OCI-LY1 (cell line): Measurements from ENCODE around the gene ANTXR1.

Experiments
- H2AFZ ChIP-seq: fragments of 200-600 bp; sonication (generic), shearing (Covaris generic); 2 replicates; pipeline ENCODE4 v1.6.0; 2014; ENCODE audit warnings: antibody characterized with exemption, mild to moderate bottlenecking, low read length
- H3F3A ChIP-seq: fragments of 200-600 bp; sonication (generic), shearing (Covaris generic); 2 replicates; pipeline ENCODE4 v1.6.0; 2014; ENCODE audit warnings: mild to moderate bottlenecking, antibody characterized with exemption, low read length, moderate library complexity; ENCODE audit not compliant: insufficient read depth
- H3K27ac ChIP-seq: fragments of 200-600 bp; sonication (generic); 2 replicates; pipeline ENCODE4 v1.5.1; 2014; ENCODE audit warnings: low read length, mixed run types, mild to moderate bottlenecking, low read depth; ENCODE audit not compliant: poor library complexity, severe bottlenecking
- H3K27me3 ChIP-seq: fragments of 200-600 bp; sonication (generic); 2 replicates; pipeline ENCODE4 v1.6.0; 2014; ENCODE audit warnings: antibody characterized with exemption, mild to moderate bottlenecking, low read length, moderate library complexity; ENCODE audit not compliant: insufficient read depth
- H3K36me3 ChIP-seq: fragments of 200-600 bp; sonication (generic); 2 replicates; pipeline ENCODE4 v1.6.1; 2014; ENCODE audit warnings: mild to moderate bottlenecking, antibody characterized with exemption, low read length, moderate library complexity, mixed read lengths; ENCODE audit not compliant: insufficient read depth
- H3K4me1 ChIP-seq: fragments of 200-600 bp; sonication (generic); 2 replicates; pipeline ENCODE4 v1.5.1; 2014; ENCODE audit warnings: mild to moderate bottlenecking, low read length, moderate library complexity; ENCODE audit not compliant: insufficient read depth, severe bottlenecking
- H3K4me2 ChIP-seq: fragments of 200-600 bp; sonication (generic), shearing (Covaris generic); 2 replicates; pipeline ENCODE4 v1.6.1; 2014; ENCODE audit warnings: low read length
- H3K4me3 ChIP-seq: fragments of 200-600 bp; sonication (generic); 2 replicates; pipeline ENCODE4 v1.5.1; 2014; ENCODE audit warnings: low read length, low read depth, mild to moderate bottlenecking, mixed read lengths; ENCODE audit not compliant: poor library complexity, severe bottlenecking
- H3K79me2 ChIP-seq: fragments of 200-600 bp; shearing (Covaris generic); 2 replicates; pipeline ENCODE4 v1.6.1; 2016; ENCODE audit warnings: mixed run types, low read length, mixed read lengths; ENCODE audit not compliant: insufficient read depth
- H3K9ac ChIP-seq: fragments of 200-600 bp; sonication (generic), shearing (Covaris generic); 2 replicates; pipeline ENCODE4 v1.6.1; 2014; ENCODE audit warnings: mild to moderate bottlenecking, low read length, mixed read lengths
- H3K9me2 ChIP-seq: fragments of 200-600 bp; sonication (generic), shearing (Covaris generic); 2 replicates; pipeline ENCODE4 v1.6.1; 2014; ENCODE audit warnings: low read depth, mild to moderate bottlenecking, low read length, mixed read lengths
- H3K9me3 ChIP-seq: fragments of 200-600 bp; shearing (Covaris generic); 2 replicates; pipeline ENCODE4 v1.6.1; 2014; ENCODE audit warnings: low read length, mixed read lengths
- H4K20me1 ChIP-seq: fragments of 200-600 bp; sonication (generic), shearing (Covaris generic); 2 replicates; pipeline ENCODE4 v1.6.0; 2016; ENCODE audit warnings: mild to moderate bottlenecking, low read length; ENCODE audit not compliant: insufficient read depth
- EZH2 ChIP-seq: fragments of 200-600 bp; sonication (generic), shearing (Covaris generic); IDR thresholded peaks from 2 replicates; pipeline ENCODE4 v1.8.0; 2017; ENCODE audit warnings: borderline replicate concordance, mixed run types, mild to moderate bottlenecking, antibody characterized with exemption, low read length, moderate library complexity, mixed read lengths
- TF ChIP-seq, protein P1 (sequence below): fragments of 200-600 bp; sonication (generic), shearing (Covaris generic); IDR thresholded peaks from 2 replicates; pipeline ENCODE4 v1.5.1; 2017; ENCODE audit warnings: mild to moderate bottlenecking, antibody characterized with exemption, low read length, moderate library complexity, mixed read lengths

Gene ANTXR1

GRCh38 chr2:69013840-69014821 lies 1.2 kb downstream of the ANTXR1 start:
- no peak overlapping the region for H3K9ac ChIP-seq
- H4K20me1 ChIP-seq = no peaks in the 10 kb centered on the region
- no peak overlapping the region for H3K4me2 ChIP-seq
- no peaks in the 10 kb centered on the region for H3F3A ChIP-seq
- H3K4me1 ChIP-seq = no peaks in the 10 kb centered on the region
- H3K27ac ChIP-seq = no peak overlapping the region
- no peak for TF ChIP-seq EZH2
- TF ChIP-seq, protein P1, sequence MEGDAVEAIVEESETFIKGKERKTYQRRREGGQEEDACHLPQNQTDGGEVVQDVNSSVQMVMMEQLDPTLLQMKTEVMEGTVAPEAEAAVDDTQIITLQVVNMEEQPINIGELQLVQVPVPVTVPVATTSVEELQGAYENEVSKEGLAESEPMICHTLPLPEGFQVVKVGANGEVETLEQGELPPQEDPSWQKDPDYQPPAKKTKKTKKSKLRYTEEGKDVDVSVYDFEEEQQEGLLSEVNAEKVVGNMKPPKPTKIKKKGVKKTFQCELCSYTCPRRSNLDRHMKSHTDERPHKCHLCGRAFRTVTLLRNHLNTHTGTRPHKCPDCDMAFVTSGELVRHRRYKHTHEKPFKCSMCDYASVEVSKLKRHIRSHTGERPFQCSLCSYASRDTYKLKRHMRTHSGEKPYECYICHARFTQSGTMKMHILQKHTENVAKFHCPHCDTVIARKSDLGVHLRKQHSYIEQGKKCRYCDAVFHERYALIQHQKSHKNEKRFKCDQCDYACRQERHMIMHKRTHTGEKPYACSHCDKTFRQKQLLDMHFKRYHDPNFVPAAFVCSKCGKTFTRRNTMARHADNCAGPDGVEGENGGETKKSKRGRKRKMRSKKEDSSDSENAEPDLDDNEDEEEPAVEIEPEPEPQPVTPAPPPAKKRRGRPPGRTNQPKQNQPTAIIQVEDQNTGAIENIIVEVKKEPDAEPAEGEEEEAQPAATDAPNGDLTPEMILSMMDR = no peak
- no peak overlapping the region for H2AFZ ChIP-seq
- H3K9me3 ChIP-seq = no peaks in the 10 kb centered on the region
- H3K79me2 ChIP-seq = no peaks in the 10 kb centered on the region
- no peak overlapping the region for H3K4me3 ChIP-seq
- peaks cover 5% of the 10 kb centered on the region; the same call in 1 of the 2 replicates for H3K27me3 ChIP-seq
- H3K36me3 ChIP-seq = no peaks in the 10 kb centered on the region
- H3K9me2 ChIP-seq = no peaks in the 10 kb centered on the region

GRCh38 chr2:69017080-69017479 lies 4.1 kb downstream of the ANTXR1 start:
- Histone ChIP-seq H3K9me2 (no peaks in the 10 kb centered on the region), H3K4me1 (no peaks in the 10 kb centered on the region), H3K4me3 (no peak overlapping the region), H3K27me3 (peaks cover 5% of the 10 kb centered on the region; the same call in 1 of the 2 replicates), H3K9ac (no peak overlapping the region), H3F3A (no peaks in the 10 kb centered on the region), H4K20me1 (no peaks in the 10 kb centered on the region), H3K9me3 (no peaks in the 10 kb centered on the region), H3K4me2 (no peak overlapping the region), H2AFZ (no peak overlapping the region), H3K79me2 (no peaks in the 10 kb centered on the region), H3K36me3 (no peaks in the 10 kb centered on the region), H3K27ac (no peak overlapping the region)
- TF ChIP-seq, protein P1 = no peak
- TF ChIP-seq EZH2 = no peak

DNA sequence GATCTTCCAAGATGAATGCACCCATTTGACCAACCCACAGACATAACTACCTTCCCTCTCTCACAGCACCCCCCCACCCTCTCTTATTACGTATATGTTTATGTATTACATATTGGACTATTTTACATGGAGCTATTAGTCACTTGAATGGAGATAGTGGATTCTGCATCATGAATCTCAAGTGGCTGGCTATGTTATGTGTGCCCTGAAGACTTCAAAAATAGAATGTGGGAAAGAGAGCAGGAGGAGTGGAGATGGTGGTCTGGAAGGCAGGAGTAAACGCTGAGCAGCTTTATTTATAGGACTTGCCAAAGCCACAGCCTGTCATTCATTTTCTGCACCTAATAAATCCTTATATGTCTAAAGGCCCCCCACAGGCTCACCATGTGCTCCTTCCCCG lies 4.9 kb downstream of the ANTXR1 start:
- H2AFZ ChIP-seq = no peak overlapping the region
- no peaks in the 10 kb centered on the region for H4K20me1 ChIP-seq
- H3K9me3 ChIP-seq = no peaks in the 10 kb centered on the region
- TF ChIP-seq, protein P1 = no peak
- no peak for TF ChIP-seq EZH2
- H3K9ac ChIP-seq = no peak overlapping the region
- no peaks in the 10 kb centered on the region for H3K79me2 ChIP-seq
- no peaks in the 10 kb centered on the region for H3K4me1 ChIP-seq
- H3F3A ChIP-seq = no peaks in the 10 kb centered on the region
- no peak overlapping the region for H3K27ac ChIP-seq
- H3K4me2 ChIP-seq = no peak overlapping the region
- H3K36me3 ChIP-seq = no peaks in the 10 kb centered on the region
- no peak overlapping the region for H3K4me3 ChIP-seq
- H3K27me3 ChIP-seq = no peaks in the 10 kb centered on the region
- H3K9me2 ChIP-seq = no peaks in the 10 kb centered on the region
